Frontal cortex (tissue), 4 donors: ENCODE results near the gene NUDT8. TPM values are rescaled to one million over a fixed set of nuclear protein-coding genes. Genes with fewer than 3 reads are reported as not detected.
"Not testable (repeated sequence)": the region's sequence is repeated elsewhere in the genome, so short reads cannot be mapped to it uniquely, and the experiment has no call there.

Experiments
- DNase-seq, 2 donors: peaks; one replicate each; pipeline ENCODE4 v3.0.0; 2012; ENCODE audit warnings: low spot score in 2 of 2
- FAIRE-seq: peaks from 2 replicates; lab custom pipeline; 2012; peaks lifted over from hg19 to GRCh38; lab: Jason Lieb, UNC
- total RNA-seq: library from RNA; depleted of rRNA; stranded (reverse); fragments of >200 nt; gene quantifications from one replicate; pipeline ENCODE4 v1.2.3, GENCODE V29; 2014
- donor health status: control.
- donor health status: control.
- donor health status: control.

NUDT8 gene
- total RNA-seq, 1 donor from 2014 or later = 1.2 TPM

DNA sequence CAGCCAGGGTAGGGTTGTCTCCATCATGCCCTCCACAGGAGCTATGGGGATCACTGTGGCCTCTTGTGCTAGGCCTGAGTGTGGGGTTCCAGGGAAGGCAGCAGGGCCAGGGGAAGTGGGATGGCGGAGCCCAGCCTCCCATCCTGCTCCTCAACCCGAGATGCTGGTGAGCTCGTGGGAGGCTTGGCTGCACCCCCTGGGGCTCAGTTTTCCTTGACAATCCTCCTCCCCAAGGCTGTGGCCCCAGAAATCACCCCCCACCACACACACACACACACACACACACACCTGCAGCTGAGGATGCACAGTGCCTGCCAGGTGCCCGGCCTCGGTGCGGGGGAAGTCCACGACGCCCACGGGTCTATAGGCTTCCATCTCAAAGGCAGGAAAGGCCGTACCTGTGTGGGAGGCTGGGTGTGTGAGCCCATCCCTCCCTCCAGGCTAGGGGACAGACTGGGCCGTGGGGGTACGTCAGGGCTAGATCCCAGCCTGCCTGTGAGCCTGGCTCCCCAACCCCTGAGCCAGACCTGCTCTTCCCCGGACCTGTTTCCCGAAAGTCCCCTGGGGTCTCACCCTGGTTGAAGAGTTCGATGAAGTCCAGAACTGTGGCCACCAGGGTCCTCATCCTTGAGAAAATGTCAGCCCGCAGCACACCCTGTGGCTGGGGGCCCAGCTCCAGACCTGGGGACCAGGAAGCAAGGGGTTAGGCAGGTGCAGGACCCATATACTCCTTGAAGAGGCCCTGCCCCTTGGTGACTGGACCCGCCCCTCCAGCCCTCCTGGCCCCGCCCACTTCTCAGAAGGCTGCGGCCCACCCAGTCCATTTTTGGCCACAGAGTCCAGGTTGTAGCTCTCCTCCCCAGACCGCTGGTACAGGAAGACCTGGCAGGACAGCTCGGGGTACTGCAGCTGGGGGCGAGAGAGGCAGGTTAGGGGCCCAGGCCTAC, 15.0 kb upstream of the NUDT8 start:
- no peak for FAIRE-seq

DNA sequence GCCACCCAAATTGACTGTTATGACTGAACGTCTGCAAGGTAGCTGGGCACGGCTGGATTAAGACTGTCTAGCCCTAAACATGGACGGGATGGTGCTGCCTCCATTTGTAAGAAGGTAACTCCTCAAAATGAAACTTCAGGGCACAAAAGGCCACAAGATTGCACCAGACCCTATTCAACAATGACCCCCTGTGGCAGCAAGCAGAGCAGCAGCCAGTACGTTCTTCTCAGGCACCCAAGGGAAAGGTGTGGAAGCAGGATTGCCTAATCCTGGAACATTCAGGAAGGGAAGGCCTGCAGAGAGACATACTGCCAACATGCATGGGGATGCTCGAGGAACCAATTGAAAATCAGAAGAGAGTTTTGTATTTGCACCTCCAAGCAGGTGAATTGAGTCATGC, 14.3 kb upstream of the NUDT8 start:
- DNase-seq = no peak

More for the DNA sequence above, 15.0 kb upstream of the NUDT8 start:
- no peak for DNase-seq

DNA sequence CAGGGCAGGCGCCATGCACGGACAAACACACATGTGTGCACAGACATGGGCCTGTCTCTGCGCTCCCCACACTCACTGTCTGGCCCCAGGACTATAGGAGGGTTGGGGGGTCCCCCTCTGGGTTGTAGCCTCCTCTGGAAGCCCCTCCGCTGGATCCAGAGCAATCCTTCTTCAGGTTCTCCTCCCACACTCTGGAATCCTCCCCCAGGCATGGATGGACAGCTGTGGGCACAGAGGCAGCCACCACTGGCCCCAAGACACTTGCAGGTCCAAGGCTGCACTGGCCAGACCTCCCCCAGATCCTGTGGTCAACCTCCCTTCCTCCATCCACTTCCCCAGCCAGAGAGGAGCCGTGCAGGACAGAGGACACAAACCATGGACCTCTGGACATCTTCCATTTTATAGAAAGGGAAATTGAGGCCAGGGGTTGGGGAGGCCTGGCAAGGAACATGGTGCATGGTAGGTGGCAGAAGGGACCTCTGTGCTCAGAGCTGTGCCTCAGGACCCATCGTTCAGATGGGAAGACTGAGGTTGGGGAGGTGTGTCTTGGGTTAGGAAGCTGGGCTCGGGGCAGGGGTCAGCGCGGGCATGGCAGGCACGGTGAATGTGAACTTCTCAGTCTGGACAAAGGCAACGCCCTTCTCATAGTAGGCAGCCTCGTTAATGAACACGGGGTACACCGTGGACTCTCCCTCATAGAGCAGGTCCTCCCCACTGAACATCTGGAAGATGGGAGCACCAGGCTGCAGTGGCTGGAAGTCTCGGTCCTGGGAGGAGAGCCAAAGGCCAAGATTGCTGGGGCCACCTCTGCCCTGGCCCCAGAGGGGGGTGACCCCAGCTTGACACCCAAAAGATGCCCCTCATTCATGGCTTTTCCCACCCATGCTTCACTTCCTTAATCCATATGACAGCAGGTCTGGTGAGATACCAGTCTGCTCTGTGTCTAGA, 12.7 kb upstream of the NUDT8 start:
- DNase-seq = no peak

More for the DNA sequence above, 14.3 kb upstream of the NUDT8 start:
- FAIRE-seq = no peak

DNA sequence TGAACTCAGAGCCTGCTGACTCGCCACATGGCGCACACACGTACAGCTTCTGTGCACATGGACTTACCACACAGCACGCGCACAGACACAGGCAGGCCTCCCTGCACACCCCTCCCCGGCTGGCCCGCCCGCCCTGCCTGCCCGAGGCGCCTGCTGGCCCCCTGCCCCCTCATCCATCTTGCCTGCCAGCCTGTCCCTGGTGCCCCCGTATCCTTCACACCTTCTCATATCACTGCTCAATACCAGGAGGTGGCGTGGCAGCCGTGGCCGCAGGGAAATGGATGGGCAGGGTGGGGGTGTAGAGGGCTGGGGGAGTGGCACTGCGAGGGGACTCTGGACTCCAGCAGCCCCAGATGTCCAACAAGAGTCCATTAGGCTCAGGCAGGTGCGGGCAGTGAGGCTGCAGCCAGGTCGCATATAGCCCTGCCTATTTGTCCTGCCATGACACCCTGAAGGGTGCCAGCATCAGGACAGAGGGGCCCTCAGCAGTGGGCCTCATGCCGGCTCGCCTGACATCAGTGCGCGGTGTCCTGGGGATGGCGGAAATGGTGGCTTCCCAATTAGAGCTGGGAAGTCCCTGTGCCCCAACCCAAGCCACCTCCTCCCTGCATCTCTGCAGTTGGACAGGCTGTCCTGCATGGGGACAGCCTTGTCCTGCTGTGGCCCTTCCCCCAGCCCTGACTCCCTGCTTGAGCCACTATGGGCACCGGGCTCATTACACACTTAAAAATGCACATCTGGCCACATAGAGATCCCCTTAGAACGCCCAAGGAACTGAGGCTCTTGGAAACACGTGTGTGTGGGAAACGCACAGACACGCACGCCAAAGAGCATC, 11.8 kb upstream of the NUDT8 start:
- FAIRE-seq = no peak

More for the DNA sequence above, 12.7 kb upstream of the NUDT8 start:
- FAIRE-seq = no peak

DNA sequence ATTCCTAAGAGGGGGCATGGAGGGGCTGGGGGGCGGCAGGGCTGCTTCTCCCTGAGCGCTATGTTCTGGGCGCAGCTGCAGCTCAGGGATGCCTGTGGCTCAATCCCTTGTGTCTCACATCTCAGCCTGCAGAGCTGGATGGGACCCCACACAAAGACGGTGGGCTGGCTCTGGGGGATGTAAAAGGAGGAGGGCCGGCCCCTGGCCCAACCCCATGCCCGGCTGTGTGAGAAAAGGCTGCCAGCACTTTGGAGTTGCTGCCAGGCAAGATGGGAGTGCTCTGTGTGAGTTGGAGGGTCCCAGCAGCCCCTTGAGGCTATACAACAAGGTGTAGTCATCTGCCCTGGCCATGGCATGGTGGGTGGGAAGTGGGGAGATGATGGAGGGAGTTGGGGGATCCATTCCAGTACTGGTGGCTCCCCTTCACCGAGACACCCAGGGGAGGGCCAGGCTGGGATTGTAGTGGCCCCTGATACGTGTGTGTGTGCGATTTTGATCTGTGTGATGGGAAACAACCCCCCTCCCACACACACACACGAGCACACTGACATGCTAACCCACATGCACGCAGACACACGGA, 11.1 kb upstream of the NUDT8 start:
- FAIRE-seq (no peak), DNase-seq (no peak)

More for the DNA sequence above, 11.8 kb upstream of the NUDT8 start:
- no peak for DNase-seq

DNA sequence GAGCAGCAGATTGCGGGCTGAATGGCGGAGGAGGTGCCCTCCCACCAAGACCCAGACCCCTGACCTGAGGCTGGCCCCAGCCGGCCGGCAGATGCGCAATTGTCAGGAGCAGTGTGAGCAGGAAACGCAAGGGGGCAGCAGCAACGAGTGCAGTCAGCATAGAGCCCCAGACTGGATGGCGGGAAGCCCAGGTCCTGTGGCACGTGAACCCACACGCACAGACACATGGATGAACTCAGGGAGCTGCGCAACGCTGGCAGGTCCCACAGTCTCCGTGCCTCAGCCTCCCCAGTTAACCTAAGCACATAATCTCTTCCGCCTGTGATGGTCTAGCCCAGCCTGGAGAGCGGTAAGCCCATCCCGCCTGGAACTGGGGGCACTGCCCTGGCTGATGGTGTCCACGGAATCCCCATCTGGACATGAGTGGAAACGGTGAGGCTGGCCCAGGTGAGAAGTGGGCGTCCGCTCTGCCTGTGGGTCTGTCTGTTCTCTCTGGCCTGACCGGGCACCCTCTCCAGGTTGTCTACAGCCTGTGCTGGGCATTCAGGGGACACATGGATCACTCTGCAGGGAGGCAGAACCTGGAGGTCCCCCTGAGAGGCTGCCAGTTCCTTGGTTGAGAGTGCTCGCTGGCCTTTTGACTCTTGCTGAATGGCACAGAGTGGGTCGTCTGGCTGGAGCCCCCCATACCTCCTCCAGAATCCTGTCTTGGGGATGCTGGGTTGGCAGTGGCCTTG, 10.5 kb upstream of the NUDT8 start:
- DNase-seq = peak; percentile 65 to 85
- no peak for FAIRE-seq

DNA sequence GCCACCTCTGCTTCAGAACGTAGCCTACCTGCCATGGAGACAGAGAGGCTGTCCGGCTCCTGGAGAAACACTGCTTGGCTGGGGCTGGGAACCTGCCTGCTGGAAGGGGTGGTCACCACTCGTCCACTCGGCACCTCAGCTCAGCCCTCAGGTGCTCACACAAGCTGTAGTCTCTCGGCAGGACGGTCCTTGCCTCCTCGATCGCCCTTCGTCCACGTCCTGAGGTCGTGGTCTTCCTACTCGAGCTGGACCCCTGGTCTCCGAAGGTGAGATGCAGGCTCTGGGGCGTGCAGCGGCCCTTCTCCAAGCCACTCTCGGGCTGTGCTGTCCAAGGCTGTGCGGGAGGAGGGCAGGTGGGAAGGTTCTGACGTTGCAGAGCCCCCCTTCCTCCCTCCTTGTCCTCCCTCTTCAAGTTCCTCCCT, 9.7 kb upstream of the NUDT8 start, which contains the start of gene TBX10:
TBX10 (minus strand) TSS at position 326 of the 422 bp plus-strand sequence; CDS start at position 35, 291 bp downstream.
- FAIRE-seq (no peak), DNase-seq (no peak)

DNA sequence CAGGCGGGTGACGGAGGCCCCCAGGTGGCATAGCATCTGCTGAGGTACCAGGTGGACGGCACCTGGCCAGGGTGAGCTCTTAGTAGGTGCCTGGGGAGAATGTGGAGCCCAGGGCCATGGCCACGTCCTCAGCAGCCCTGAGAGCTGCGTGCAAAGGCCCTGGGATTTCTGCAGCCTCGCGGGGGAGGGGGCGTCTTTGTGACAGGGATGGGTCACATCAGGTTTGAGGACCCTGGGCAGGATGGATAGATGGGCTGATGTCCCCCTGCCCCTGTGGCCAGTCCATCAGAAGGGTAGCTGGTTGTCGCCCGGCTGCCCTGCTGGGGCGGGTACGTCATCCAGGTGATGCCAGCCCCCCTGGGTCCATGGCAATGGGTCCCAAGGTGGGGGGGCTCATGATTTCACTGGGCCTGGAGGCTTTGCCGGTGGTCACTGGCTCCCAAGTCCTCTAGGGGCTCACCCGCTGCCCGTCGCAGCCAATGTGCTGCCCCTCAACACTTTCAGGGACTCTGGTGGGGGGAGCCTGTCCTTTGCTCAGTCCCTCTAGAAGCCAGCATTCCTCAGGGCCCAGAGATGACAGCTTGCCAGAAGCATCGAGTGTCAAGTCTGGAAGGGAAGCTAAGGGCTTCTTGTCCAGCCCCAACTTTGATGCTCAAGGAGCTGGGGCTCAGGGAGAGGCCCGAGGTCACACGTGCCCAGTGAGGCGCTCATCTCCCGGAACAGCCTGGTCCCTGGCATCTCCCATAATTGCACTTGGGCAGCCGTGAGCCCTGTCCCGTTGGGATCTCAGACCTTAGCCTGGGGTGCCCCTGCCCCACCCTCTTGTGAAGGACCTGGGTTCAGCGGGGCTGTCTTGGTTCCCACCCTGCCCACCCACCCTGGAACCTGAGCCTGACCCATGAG, 9.0 kb upstream of the NUDT8 start:
- FAIRE-seq (no peak), DNase-seq (no peak)

DNA sequence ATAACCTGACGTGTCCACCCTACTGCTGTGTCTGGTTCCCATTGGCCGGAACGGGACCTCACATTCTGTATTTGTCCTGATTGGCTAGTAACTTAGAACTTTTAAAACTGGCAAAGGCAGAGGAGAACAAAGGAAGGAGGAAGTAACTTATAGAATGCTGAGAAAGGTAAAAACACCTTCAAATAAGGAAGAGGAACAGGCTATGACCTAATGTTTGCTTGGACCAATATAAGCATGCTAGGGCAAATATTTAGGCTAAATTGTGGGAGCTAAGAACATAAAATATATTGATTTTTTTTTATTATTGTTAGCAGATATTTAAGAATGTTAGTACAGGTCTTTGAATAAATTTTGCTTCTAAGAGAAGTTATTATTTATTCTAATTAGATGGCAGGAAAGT, 7.7 kb upstream of the NUDT8 start:
- not testable (repeated sequence) for DNase-seq, FAIRE-seq

DNA sequence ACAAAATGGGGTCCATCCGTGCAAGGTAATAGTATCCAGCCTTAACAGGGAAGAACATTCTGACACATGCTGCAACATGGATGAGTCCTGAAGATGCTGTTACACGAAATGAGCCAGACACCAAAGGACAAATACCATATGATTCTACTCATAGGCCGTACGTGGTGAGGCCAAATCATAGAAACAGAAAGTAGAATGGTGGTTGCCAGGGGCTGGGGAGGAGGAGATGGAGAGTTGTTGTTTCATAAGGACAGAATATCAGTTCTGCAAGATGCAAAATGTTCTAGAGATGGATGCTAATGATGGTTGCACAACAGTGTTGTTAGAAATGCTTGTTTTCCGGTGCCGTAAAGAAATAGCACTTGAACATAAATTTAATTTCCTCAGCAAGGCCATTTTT, 7.2 kb upstream of the NUDT8 start:
- FAIRE-seq (no peak), DNase-seq (no peak)

DNA sequence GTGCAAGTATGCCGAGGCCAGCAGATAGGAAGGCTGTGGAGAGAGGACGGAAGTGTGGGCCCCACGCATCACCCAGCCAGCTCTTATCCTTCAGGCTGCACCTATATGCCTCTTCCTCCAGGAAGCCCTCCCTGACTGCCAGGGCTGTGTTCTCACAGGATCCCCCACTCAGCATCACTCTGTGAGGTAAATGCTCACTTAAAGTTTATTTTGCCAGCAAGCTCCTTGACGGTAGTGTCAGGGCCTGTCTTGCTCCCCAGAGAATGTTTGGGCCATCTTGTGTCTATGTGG, 5.4 kb upstream of the NUDT8 start:
- FAIRE-seq = no peak
- DNase-seq = no peak

DNA sequence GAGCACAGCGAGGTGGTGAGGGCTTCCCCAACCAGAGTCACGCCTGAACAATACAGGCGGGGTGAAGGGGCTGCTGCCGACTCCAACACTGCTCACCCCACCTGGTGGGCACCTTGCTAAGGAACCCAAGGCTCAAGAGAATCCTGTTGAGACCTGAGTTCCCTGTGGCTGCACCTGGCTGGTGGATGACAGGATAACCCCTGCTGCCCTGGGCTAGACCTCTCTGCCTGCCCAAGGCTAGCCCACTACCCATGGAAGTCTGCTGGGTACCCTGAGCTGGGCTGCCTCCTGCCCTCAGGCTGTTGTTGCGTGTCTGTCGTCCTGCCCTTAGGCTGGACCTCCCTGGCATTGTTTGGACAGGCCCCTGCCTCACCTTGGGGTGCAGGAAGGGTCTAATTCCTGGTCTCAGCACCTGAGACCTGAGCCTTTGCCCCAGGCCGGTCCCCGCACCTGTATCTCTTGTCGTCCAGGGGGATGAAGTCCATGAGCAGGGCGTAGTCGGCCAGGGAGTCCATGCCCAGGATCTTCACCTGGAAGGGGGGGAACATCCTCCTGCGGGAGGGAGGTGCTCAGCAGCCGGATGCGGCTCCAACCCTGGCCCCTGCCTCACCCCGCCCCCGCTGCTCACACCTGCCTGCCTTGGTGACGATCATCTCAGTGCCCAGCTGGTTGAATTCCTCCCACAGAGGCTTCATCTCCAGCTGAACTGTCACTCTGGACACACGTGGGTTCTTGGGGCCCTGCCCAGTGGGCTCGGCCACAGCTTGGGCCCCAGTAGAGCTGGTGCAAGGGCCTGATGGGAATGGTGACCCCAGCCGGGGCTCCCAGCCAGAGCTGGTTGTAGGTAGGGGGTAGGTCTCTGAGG, 4.9 kb upstream of the NUDT8 start:
- no peak for FAIRE-seq

DNA sequence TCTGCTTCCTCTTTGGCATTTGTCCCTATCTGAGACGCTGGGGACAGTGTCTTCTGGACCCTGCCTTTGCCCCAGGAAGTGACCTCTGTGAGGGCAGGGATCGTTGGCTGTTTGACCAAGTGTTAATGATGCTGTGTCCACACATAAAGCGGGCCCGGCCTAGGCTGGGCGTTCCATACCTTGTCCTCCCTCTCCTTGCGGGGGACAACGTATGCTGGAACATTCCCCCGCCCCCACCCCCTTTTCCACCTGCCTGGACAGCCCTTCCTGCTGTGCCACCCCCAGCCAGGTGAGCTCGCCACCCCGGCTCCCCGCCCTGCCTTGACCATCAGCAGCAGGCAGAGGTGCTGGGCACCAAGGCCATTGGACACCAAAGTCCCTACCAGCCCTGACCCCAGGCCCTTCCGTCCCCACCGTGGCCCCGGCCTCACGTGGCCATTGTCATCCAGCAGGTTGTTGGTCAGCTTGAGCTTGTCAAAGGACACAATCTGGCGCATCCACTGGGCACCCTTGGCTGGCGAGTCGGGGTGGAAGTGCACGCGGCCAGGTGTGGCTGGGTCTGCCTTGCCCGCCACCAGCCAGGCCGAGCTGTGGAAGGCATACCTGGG, 4.1 kb upstream of the NUDT8 start:
- FAIRE-seq = no peak
- no peak for DNase-seq

More for the DNA sequence above, 4.9 kb upstream of the NUDT8 start:
- no peak for DNase-seq

DNA sequence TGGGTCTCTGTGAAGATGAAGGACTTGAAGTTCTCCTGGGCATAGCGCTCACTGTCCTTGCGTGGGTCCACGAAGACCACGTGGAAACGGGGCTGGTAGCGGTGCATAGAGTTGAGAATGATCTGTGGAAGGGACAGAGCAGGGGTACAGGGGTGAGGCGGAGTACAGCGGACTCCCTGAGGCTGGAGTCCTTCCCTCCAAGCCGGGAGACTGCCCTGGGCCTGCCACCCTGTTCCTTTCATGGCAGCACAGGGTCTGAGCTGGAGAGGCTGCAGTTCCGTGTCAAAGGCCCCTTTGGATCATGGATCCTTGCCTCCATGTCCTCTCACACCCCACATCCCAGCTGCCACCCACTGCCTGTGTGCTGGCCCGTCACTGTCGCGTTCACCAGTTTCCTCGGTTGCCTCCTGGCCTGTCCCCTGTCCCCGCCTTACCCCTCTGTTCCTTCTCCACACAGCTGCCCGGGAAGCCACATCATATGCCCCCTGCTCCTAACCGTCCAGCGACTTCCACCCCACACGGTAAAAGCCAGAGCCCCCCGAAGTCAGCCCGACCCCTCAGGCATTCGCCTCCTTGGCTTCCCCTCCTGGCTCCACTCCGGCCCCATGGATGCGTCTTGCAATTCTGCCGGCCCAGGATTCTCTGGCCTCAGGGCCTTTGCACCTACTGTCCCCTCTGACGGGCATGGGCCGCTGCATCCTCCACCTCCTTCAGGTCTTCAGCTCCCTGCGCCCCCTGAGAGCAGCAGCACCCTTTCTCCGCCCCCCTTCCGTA, 3.4 kb upstream of the NUDT8 start:
- DNase-seq (no peak), FAIRE-seq (no peak)

DNA sequence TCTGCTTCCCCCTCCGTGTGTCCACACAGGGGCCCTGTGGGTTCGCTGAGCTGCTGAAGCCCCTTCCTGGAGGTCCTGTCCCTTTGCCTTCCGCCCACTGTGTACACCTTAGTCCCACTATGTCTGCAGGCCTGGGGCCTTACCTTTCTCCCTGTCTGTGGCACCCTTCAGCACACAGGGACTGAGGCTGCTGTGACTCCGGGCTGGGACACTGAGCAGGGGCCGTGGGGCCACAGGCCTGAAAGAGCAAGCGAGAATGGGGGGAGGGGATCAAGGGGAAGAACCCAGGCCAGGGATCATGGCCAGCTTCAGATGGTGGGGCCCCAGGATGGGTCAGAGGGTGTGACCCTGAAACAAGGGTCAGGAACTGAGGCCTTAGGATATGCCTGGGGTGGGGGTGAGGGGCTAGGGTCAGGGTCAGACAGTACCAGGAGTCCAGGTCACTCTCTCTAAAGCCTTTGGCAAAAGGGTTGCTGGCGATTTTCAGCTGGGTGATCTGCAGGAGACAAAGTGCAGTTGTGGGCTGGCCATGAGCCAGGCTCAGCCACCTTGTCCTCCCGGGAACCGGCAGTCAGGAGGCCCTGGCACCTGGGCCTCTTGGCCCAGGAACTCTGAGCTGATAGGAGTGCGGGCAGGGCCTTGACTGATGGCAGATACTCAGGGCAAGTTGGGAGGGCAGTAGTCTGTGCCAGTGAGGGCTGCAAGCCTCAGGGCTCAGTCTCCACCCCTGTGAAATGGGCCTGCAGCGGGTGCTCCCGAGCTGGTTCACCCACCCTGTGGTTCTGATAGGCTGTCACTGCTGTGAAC, 2.6 kb upstream of the NUDT8 start:
- DNase-seq = no peak
- no peak for FAIRE-seq
